HG03354 (cell line): ENCODE data around the gene PHGDH.

Source experiments
- ATAC-seq: cut with Tn5 transposase; IDR thresholded peaks from one replicate; pipeline ENCODE4 v1.9.1; 2021; ENCODE audit warnings: mild to moderate bottlenecking; ENCODE audit not compliant: unreplicated experiment, poor library complexity, severe bottlenecking

PHGDH gene

GRCh38 chr1:119725626-119726025 is 13.9 kb downstream of the PHGDH start:
- no peak for ATAC-seq

- ATAC-seq, result no peak
Observed at GRCh38 chr1:119727991-119728390, 16.3 kb downstream of the PHGDH start.

- ATAC-seq, result no peak
Observed at GRCh38 chr1:119729044-119729443, 17.3 kb downstream of the PHGDH start.

- no peak for ATAC-seq
Observed at GRCh38 chr1:119731060-119731459, 19.3 kb downstream of the PHGDH start.

- ATAC-seq, result no peak
Observed at GRCh38 chr1:119731741-119732430, 20.2 kb downstream of the PHGDH start.

- ATAC-seq, result no peak
Observed at GRCh38 chr1:119732465-119733168, 20.9 kb downstream of the PHGDH start.

- no peak for ATAC-seq
Observed at GRCh38 chr1:119733754-119734153, 22.0 kb downstream of the PHGDH start.

- ATAC-seq, result no peak
Observed at GRCh38 chr1:119735217-119735616, 23.5 kb downstream of the PHGDH start.

- no peak for ATAC-seq
Observed at GRCh38 chr1:119736649-119737039, 24.9 kb downstream of the PHGDH start.

GRCh38 chr1:119737040-119737682 is 25.4 kb downstream of the PHGDH start:
- ATAC-seq, result no peak

GRCh38 chr1:119738100-119738720 is 26.5 kb downstream of the PHGDH start:
- no peak for ATAC-seq

- no peak for ATAC-seq
Observed at GRCh38 chr1:119739150-119739549, 27.4 kb downstream of the PHGDH start.

GRCh38 chr1:119740261-119740660 is 28.5 kb downstream of the PHGDH start:
- no peak for ATAC-seq

- no peak for ATAC-seq
Observed at GRCh38 chr1:119740896-119741780, 29.4 kb downstream of the PHGDH start.

GRCh38 chr1:119742202-119742601 is 30.5 kb downstream of the PHGDH start:
- no peak for ATAC-seq

- no peak for ATAC-seq
Observed at GRCh38 chr1:119742677-119743076, 30.9 kb downstream of the PHGDH start.

GRCh38 chr1:119743308-119743707 is 31.6 kb downstream of the PHGDH start:
- no peak for ATAC-seq

- peak; percentile 81 for ATAC-seq
Observed at GRCh38 chr1:119743776-119744597, 32.3 kb downstream of the PHGDH start.

- no peak for ATAC-seq
Observed at GRCh38 chr1:119744598-119744942, 32.8 kb downstream of the PHGDH start.
